Gastrocnemius medialis (tissue), 4 donors: Measurements from ENCODE around the gene IKBIP.

Source experiments
- POLR2A ChIP-seq, 2 donors: fragments of 450-650 bp; IDR thresholded peaks; one replicate each; pipeline ENCODE4 v1.6.1; 2017; ENCODE audit warnings: antibody characterized with exemption in 2 of 2, mild to moderate bottlenecking in 2 of 2, moderate library complexity in 2 of 2
- TF ChIP-seq, protein P1 (sequence below), 5 experiments: fragments of 450-650 bp in 3 of 5; fragments of 200-600 bp in 2 of 5; sonication (generic) in 2 of 5; IDR thresholded peaks in 4 of 5; conservative IDR thresholded peaks in 1 of 5; 1 replicate in 4 of 5; 2 replicates in 1 of 5; pipeline ENCODE4 v1.5.1; 2016 to 2019; ENCODE audit warnings: antibody characterized with exemption in 5 of 5, mild to moderate bottlenecking in 3 of 5, moderate library complexity in 3 of 5

DNA sequence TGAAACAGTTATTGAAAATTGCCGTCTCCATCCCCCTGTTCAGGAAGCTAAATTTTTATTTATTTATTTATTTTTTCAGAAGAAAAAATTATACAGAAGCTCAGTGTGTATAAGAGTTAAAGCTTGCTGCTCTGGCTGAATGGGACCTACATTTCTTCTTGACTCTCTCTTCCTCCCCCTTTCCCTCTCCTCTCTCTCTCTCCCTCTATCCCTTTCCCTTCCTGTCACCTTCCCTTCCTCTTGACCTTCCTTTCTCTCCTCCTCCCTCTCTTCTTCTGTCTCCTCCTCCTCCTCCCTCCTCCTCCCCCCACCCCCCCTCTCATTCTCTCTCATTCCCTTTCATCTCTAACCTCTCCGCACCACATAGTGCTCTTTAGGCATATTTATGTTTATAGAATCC lies 39.6 kb upstream of the IKBIP start:
- TF ChIP-seq, protein P1, sequence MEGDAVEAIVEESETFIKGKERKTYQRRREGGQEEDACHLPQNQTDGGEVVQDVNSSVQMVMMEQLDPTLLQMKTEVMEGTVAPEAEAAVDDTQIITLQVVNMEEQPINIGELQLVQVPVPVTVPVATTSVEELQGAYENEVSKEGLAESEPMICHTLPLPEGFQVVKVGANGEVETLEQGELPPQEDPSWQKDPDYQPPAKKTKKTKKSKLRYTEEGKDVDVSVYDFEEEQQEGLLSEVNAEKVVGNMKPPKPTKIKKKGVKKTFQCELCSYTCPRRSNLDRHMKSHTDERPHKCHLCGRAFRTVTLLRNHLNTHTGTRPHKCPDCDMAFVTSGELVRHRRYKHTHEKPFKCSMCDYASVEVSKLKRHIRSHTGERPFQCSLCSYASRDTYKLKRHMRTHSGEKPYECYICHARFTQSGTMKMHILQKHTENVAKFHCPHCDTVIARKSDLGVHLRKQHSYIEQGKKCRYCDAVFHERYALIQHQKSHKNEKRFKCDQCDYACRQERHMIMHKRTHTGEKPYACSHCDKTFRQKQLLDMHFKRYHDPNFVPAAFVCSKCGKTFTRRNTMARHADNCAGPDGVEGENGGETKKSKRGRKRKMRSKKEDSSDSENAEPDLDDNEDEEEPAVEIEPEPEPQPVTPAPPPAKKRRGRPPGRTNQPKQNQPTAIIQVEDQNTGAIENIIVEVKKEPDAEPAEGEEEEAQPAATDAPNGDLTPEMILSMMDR (IDR thresholded peaks at IDR 0.05 in 4 of 5, conservative IDR thresholded peaks at IDR 0.05 in 1 of 5), result no peak
- no peak for TF ChIP-seq POLR2A (IDR thresholded peaks at IDR 0.05)
